Left lung (tissue), 10 donors: Measurements from ENCODE around the gene VPS13D. TPM values are rescaled to one million over a fixed set of nuclear protein-coding genes. Genes with fewer than 3 reads are reported as not detected.
"Not testable (repeated sequence)": the region's sequence is repeated elsewhere in the genome, so short reads cannot be mapped to it uniquely, and the experiment has no call there.

Experiments used
- ATAC-seq: fragments of 200-7000 bp; cut with Tn5 transposase; one replicate; pipeline ENCODE4 v1.9.1; 2020; ENCODE audit warnings: moderate library complexity
- DNase-seq, 4 donors: peaks; one replicate each; pipeline ENCODE4 v3.0.0-alpha.2; 2013 to 2020
- H3K27ac ChIP-seq, 2 donors: fragments of 200-600 bp; sonication (generic) in 1 of 2; one replicate each; pipeline versions ENCODE4 v1.5.0 to v1.8.0; 2020 to 2021
- H3K27me3 ChIP-seq, 2 donors: fragments of 200-600 bp; sonication (generic) in 1 of 2; one replicate each; pipeline versions ENCODE4 v1.5.0 to v1.8.0; 2020 to 2021
- H3K36me3 ChIP-seq, 2 donors: fragments of 200-600 bp; sonication (generic) in 1 of 2; one replicate each; pipeline versions ENCODE4 v1.5.0 to v1.8.0; 2020 to 2021
- H3K4me1 ChIP-seq, 2 donors: fragments of 200-600 bp; one replicate each; pipeline ENCODE4 v1.8.0; 2021
- H3K4me3 ChIP-seq, 2 donors: fragments of 200-600 bp; sonication (generic) in 1 of 2; one replicate each; pipeline versions ENCODE4 v1.5.0 to v1.8.0; 2020 to 2021; ENCODE audit warnings: mild to moderate bottlenecking in 1 of 2
- H3K9me3 ChIP-seq, 2 donors: fragments of 200-600 bp; sonication (generic) in 1 of 2; one replicate each; pipeline versions ENCODE4 v1.5.0 to v1.8.0; 2020 to 2021
- intact Hi-C, 2 donors: fragments of 100-400 bp; cut with DNase I; formaldehyde crosslinking; loops; one replicate each; pipeline versions ENCODE4 v1.11.2 to v1.14.2; 2022
- polyA plus RNA-seq, 6 donors: library from polyadenylated mRNA; unstranded; fragments of 120-200 nt; gene quantifications; one replicate each; pipeline ENCODE4 v1.2.1, GENCODE V29; 2013; ENCODE audit not compliant: insufficient read length in 6 of 6
- total RNA-seq, 2 donors: library from RNA; stranded (reverse); fragmentation: NEBNext Ultra II Directional; extraction: Animal tissue kit (Norgen Biotek cat#: 25700); gene quantifications; one replicate each; pipeline ENCODE4 v1.2.1, GENCODE V29; 2021
- TF ChIP-seq, protein P1 (sequence below), 2 donors: fragments of 200-600 bp; sonication (generic) in 1 of 2; IDR thresholded peaks; one replicate each; pipeline versions ENCODE4 v1.5.0 to v1.8.0; 2021; ENCODE audit warnings: antibody characterized with exemption in 2 of 2
- donor health status: DM: no; HTN: yes; CAD: no.
- donor health status: DM: no; HTN: no; CAD: no.

Gene VPS13D
- total and polyA plus RNA-seq, 8 donors = 26.6 to 62.3 (median 30.2) TPM

DNA sequence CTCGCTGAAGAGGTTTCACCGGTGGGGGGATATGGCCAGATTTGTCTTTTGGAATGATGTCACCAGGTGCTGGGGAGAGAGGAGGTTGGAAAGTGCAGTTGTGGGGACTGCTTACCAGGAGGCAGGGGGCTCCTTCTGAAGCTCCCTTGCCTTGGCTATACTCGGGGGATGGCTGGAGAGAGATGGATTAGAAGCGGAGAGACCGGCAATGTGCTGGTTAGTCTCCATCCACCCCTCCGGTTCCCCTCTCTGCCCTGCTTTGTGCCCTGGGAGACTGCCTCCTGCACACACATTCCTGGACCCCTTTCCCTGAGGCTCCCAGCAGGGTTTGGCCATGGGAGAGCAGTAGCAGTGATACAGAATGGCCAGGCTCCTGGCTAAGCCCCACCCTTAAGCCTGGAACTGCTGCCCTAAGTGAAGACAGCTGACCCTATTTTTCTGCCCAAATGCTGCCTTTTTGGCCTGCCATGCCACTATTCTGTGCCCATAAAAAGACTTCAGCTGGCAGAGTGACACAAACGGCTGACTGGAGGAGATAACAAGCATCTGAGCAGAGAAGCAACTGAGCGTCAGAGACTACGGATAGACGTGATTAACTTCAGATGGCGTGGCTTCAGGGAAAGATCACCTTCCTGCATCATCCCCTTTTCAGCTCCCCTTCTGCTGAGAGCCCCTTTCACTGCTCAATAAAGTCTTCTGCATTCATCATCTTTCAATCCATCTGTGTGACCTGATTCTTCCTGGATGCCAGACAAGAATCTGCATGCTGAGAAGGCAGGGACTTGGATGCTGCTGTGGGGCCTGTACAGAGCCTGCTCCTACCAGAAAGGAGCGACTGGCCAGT is 14.5 kb upstream of the VPS13D start:
- TF ChIP-seq, protein P1, sequence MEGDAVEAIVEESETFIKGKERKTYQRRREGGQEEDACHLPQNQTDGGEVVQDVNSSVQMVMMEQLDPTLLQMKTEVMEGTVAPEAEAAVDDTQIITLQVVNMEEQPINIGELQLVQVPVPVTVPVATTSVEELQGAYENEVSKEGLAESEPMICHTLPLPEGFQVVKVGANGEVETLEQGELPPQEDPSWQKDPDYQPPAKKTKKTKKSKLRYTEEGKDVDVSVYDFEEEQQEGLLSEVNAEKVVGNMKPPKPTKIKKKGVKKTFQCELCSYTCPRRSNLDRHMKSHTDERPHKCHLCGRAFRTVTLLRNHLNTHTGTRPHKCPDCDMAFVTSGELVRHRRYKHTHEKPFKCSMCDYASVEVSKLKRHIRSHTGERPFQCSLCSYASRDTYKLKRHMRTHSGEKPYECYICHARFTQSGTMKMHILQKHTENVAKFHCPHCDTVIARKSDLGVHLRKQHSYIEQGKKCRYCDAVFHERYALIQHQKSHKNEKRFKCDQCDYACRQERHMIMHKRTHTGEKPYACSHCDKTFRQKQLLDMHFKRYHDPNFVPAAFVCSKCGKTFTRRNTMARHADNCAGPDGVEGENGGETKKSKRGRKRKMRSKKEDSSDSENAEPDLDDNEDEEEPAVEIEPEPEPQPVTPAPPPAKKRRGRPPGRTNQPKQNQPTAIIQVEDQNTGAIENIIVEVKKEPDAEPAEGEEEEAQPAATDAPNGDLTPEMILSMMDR (IDR thresholded peaks at IDR 0.05) = no peak
- H3K9me3 ChIP-seq = no peaks in the 10 kb centered on the region
- no peaks in the 10 kb centered on the region for H3K27me3 ChIP-seq
- H3K36me3 ChIP-seq = no peaks in the 10 kb centered on the region
- intact Hi-C loops = no loop called here
- DNase-seq (no peak), ATAC-seq (no peak)
- H3K4me3 ChIP-seq = no peak overlapping the region
- H3K27ac ChIP-seq = no peak overlapping the region
- no peaks in the 10 kb centered on the region for H3K4me1 ChIP-seq

DNA sequence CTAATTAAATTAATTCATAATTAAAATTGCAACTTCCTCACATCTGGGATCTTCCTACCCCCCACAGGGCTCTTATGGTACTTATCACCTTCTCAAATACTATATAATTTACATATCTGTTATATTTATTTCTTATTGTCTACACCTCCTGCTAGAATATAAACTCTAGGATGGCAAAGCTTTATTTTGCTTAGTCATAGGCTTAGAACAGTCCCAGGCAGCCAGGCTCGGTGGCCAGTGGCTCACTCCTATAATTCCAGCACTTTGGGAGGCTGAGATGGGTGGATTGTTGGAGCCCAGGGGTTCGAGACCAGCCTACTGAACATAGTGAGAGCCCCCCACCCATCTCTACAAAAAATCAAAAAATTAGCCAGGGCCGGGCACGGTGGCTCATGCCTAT is 10.0 kb upstream of the VPS13D start:
- Histone ChIP-seq H3K36me3 (no peaks in the 10 kb centered on the region), H3K4me1 (no peaks in the 10 kb centered on the region), H3K27me3 (no peaks in the 10 kb centered on the region), H3K9me3 (peaks cover 0 to 6% of the 10 kb centered on the region in 2 donors), H3K27ac (no peak overlapping the region), H3K4me3 (no peak overlapping the region)
- intact Hi-C loops = no loop called here
- no peak for DNase-seq
- TF ChIP-seq, protein P1 (IDR thresholded peaks at IDR 0.05) = no peak
- ATAC-seq = no peak

DNA sequence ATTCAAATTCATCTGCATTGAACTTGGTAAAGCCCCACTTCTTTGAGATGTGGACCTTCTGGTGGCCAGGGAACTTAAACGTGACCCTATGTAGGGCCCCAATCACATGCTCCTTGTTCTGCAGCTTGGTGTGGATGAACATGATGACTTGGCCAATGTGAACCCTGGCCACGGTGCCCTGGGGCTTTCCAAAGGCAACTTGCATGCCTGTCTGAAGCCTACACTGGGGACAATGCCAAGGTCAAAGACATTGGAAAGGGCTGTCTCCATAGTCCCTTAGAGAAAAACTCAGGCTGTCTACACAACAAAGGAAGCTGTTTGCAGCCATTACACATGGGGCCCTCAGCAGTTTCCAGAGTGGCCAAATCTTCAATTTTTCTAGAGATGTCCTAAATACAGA is 8.9 kb upstream of the VPS13D start:
- peaks cover 0 to 6% of the 10 kb centered on the region in 2 donors for H3K9me3 ChIP-seq
- intact Hi-C loops = no loop called here
- H3K4me3 ChIP-seq = no peak overlapping the region
- H3K36me3 ChIP-seq = no peaks in the 10 kb centered on the region
- H3K27me3 ChIP-seq = no peaks in the 10 kb centered on the region
- no peak overlapping the region for H3K27ac ChIP-seq
- no peaks in the 10 kb centered on the region for H3K4me1 ChIP-seq
- TF ChIP-seq, protein P1 (IDR thresholded peaks at IDR 0.05) = no peak
- DNase-seq (no peak), ATAC-seq (no peak)

DNA sequence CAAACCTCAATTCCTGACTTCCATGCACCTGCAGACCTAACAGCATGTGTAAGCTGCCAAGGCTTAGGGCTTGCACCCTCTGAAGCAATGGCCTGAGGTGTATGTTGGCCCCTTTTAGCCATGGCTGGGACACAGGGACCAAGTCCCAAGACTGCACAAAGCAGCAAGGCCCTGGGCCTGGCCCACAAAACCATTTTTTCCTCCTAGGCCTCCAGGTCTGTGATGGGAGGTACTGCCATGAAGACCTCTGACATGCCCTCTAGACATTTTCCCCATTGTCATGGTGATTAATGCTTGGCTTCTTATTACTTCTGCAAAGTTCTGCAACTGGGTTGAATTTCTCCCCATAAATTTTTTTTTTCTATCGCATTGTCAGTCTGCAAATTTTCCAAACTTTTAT is 7.1 kb upstream of the VPS13D start:
- DNase-seq, H3K27ac ChIP-seq, H3K9me3 ChIP-seq, intact Hi-C loops, ATAC-seq, H3K4me1 ChIP-seq, H3K36me3 ChIP-seq, H3K27me3 ChIP-seq, H3K4me3 ChIP-seq: not testable (repeated sequence)

DNA sequence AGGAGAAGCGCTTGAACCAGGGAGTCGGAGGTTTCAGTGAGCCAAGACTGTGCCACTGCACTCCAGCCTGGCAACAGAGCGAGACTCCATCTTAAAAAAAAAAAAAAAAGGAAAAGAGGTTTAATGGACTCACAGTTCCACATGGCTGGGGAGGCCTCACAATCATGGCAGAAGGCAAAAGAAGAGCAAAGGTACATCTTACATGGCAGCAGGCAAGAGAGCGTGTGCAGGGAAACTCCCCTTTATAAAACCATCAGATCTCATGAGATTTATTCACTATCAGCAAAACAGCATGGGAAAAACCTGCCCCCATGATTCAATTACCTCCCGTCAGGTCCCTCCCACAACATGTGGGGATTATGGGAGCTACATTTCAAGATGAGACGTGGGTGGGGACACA is 5.7 kb upstream of the VPS13D start:
- intact Hi-C loops, H3K27me3 ChIP-seq, H3K4me3 ChIP-seq, H3K4me1 ChIP-seq, H3K9me3 ChIP-seq, H3K36me3 ChIP-seq, DNase-seq, H3K27ac ChIP-seq, ATAC-seq: not testable (repeated sequence)

DNA sequence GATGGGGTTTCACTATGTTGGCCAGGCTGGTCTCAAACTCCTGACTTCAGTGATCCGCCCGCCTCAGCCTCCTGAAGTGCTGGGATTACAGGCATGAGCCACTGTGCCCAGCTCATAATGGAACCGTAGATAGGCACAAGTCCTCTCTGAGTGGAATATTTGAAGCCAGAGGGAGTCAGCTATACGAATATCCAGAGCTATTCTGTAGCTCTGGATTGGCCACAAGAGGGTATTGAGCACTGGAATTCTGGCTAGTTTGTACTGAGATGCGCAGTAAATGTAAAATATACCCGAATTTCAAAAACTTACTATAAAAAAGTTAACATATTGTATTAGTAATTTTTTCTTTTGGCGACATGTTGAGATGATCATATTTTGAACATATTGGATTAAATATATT is 851 bp upstream of the VPS13D start:
- no peak for DNase-seq
- TF ChIP-seq, protein P1 (IDR thresholded peaks at IDR 0.05) = no peak
- no peak overlapping the region for H3K27ac ChIP-seq
- H3K9me3 ChIP-seq = no peaks in the 10 kb centered on the region
- no peak for ATAC-seq
- intact Hi-C loops = no loop called here
- no peaks in the 10 kb centered on the region for H3K27me3 ChIP-seq
- H3K36me3 ChIP-seq = peaks cover 0 to under 1% of the 10 kb centered on the region in 2 donors
- H3K4me1 ChIP-seq = peaks cover 0 to 27% of the 10 kb centered on the region in 2 donors
- H3K4me3 ChIP-seq = no peak overlapping the region
